Measurements from ENCODE around the gene IZUMO1. TPM values are rescaled to one million over a fixed set of nuclear protein-coding genes. Genes with fewer than 3 reads are reported as not detected.
A peak's percentile ranks its signal among the peaks of the same experiment; 100 is the strongest.

IZUMO1 gene
- total RNA-seq, 4 donors from 2014 or later = not detected

DNA sequence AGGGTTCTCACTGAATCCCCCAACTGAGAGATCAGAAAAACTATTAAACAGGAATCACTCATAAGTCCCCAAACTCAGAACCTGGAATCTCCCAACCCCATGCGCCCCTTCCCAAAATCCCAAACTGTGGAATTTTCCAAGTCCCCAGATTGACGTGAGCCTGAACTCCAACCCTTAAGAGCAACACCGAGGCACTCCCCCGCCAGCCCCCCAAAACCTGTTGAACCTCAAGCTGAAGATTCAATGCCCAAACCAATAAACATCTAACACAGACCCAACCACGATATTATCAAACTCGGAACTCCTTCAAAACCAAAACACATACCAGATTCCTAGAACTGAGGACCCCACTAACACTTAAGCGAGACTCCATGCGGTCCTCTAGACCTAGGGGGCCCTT, 599 bp downstream of the IZUMO1 start:
- H3K27ac ChIP-seq = peak overlapping the region in 2 of 4 donors; percentile 59 to 70
- no peaks in the 10 kb centered on the region for H3K9me3 ChIP-seq
- no peak for DNase-seq
- in situ Hi-C loops (cut with MboI; ENCODE audit: low pct_ligation_motif_present in 1 of 4, low pct_unique_long_range_greater_than_20kb in 1 of 4, low sequenced_read_pairs in 3 of 4) = loop anchor here in 1 of 4 donors (10.0 kb wide), 1 partner anchor 101 kb away; the partner anchor contains the start of gene CA11
- no peaks in the 10 kb centered on the region for H3K36me3 ChIP-seq
- TF ChIP-seq POLR2AphosphoS5 (IDR thresholded peaks at IDR 0.05) (no peak), EP300 (IDR thresholded peaks at IDR 0.05; ENCODE audit: low read depth) (no peak), POLR2A (IDR thresholded peaks at IDR 0.05) (no peak)
- TF ChIP-seq, protein P1, sequence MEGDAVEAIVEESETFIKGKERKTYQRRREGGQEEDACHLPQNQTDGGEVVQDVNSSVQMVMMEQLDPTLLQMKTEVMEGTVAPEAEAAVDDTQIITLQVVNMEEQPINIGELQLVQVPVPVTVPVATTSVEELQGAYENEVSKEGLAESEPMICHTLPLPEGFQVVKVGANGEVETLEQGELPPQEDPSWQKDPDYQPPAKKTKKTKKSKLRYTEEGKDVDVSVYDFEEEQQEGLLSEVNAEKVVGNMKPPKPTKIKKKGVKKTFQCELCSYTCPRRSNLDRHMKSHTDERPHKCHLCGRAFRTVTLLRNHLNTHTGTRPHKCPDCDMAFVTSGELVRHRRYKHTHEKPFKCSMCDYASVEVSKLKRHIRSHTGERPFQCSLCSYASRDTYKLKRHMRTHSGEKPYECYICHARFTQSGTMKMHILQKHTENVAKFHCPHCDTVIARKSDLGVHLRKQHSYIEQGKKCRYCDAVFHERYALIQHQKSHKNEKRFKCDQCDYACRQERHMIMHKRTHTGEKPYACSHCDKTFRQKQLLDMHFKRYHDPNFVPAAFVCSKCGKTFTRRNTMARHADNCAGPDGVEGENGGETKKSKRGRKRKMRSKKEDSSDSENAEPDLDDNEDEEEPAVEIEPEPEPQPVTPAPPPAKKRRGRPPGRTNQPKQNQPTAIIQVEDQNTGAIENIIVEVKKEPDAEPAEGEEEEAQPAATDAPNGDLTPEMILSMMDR (IDR thresholded peaks at IDR 0.05) = no peak
- peaks cover 0 to 11% (median 0%) of the 10 kb centered on the region in 4 donors for H3K4me1 ChIP-seq
- H3K4me3 ChIP-seq = no peak overlapping the region
- intact Hi-C loops (cut with DNase I; ENCODE audit: low total_unique reads) = loop anchor here (10.0 kb wide), 1 partner anchor 71 kb away; the partner anchor contains the start of gene NTN5
- peaks cover 38% of the 10 kb centered on the region for H3K27me3 ChIP-seq
- 70% methylated on average over 8 of the region's 8 CpGs; no CpG with 5 or more reads in 1 of the 2 donors for WGBS, 2 donors (ENCODE audit: low coverage in 1 of 2)

DNA sequence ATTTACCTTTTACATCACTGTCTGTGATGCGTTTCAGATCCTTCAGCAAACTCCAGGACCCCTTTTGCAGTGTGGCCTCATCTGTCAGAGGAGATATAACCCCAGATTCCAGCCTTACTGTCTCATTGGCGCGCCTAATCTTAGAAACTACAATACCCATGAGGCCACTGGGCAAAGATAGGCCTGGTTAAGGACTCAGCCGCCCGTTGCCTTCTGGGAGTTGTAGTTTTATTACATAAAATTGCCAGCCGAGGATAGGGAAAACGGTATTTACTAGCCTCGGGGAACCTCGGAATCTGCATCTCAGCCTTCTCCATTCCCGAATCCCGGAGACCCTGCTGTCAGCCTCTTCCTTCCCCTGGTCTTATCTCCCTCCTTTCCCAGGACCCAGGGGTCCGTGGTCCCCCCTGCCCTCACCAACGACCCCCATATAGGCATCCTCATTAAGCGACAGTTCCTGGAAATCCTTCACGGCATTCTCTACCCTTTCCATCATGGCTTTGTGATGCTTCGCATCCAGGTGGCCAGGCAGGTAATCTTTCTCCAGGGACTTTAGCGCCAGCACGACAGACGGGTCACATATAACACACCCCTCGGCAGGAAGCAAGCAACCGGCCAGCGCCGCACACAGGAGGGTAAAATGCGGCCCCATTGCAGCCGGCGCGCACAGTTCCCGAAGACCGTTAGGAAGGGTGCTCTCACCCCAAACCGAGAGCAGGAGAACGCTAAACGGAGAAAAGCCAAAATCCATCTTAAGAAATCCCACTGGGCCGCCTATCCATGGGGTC, 1.3 kb downstream of the IZUMO1 start:
- in situ Hi-C loops (cut with MboI; ENCODE audit: low pct_ligation_motif_present in 1 of 4, low pct_unique_long_range_greater_than_20kb in 1 of 4, low sequenced_read_pairs in 3 of 4) = loop anchor here in 1 of 4 donors (10.0 kb wide), 1 partner anchor 101 kb away; the partner anchor contains the start of gene CA11
- intact Hi-C loops (cut with DNase I; ENCODE audit: low total_unique reads) = loop anchor here (10.0 kb wide), 1 partner anchor 71 kb away; the partner anchor contains the start of gene NTN5
- no peaks in the 10 kb centered on the region for H3K9me3 ChIP-seq
- H3K27ac ChIP-seq = no peak overlapping the region
- peak; percentile 47 for DNase-seq
- TF ChIP-seq, protein P1 (IDR thresholded peaks at IDR 0.05) = no peak
- no peak for TF ChIP-seq EP300 (IDR thresholded peaks at IDR 0.05; ENCODE audit: low read depth)
- TF ChIP-seq POLR2AphosphoS5 (IDR thresholded peaks at IDR 0.05) = no peak
- no peak for TF ChIP-seq POLR2A (IDR thresholded peaks at IDR 0.05)
- H3K36me3 ChIP-seq = no peaks in the 10 kb centered on the region
- 20 to 34% methylated on average over 6 to 33 of the region's 33 CpGs for WGBS, 2 donors (ENCODE audit: low coverage in 1 of 2)
- H3K27me3 ChIP-seq = peaks cover 32% of the 10 kb centered on the region
- peaks cover 0 to 19% (median 0%) of the 10 kb centered on the region in 4 donors for H3K4me1 ChIP-seq
- H3K4me3 ChIP-seq = no peak overlapping the region

DNA sequence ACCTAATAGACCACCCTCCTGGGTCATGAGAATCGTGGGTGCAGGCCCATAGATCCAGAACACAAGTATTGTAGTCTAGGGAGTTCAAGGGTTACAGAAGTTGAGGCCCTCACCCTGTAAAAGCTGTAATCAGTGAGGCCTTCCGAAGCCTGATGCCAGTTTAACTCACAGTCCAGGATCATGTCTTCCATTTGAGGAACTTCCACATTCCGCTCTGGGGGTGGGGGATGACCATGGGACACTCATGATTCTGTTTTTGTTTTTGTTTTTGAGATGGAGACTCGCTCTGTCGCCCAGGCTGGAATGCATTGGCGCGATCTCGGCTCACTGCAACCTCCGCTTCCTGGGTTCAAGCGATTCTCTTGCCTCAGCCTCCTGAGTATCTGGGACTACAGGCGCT, 4.6 kb downstream of the IZUMO1 start:
- no peaks in the 10 kb centered on the region for H3K9me3 ChIP-seq
- 80 to 87% methylated on average over 1 to 11 of the region's 11 CpGs for WGBS, 2 donors (ENCODE audit: low coverage in 1 of 2)
- peaks cover 0 to 30% (median 9%) of the 10 kb centered on the region in 4 donors for H3K4me1 ChIP-seq
- H3K4me3 ChIP-seq = no peak overlapping the region
- intact Hi-C loops (cut with DNase I; ENCODE audit: low total_unique reads) = loop anchor here (10.0 kb wide), 1 partner anchor 67 kb away; the partner anchor contains the start of gene NTN5
- peaks cover 33% of the 10 kb centered on the region for H3K27me3 ChIP-seq
- no peaks in the 10 kb centered on the region for H3K36me3 ChIP-seq
- H3K27ac ChIP-seq = peak overlapping the region in 2 of 4 donors; percentile 30 to 75
- in situ Hi-C loops (cut with MboI; ENCODE audit: low pct_ligation_motif_present in 1 of 4, low pct_unique_long_range_greater_than_20kb in 1 of 4, low sequenced_read_pairs in 3 of 4) = loop anchor here in 1 of 4 donors (10.0 kb wide), 1 partner anchor 97 kb away; the partner anchor contains the start of gene CA11
- TF ChIP-seq EP300 (IDR thresholded peaks at IDR 0.05; ENCODE audit: low read depth) (no peak), POLR2AphosphoS5 (IDR thresholded peaks at IDR 0.05) (no peak), POLR2A (IDR thresholded peaks at IDR 0.05) (no peak)
- TF ChIP-seq, protein P1 (IDR thresholded peaks at IDR 0.05) = no peak
- DNase-seq = no peak
